B cell (primary cell): ENCODE data around the gene PPIL1. TPM values are rescaled to one million over a fixed set of nuclear protein-coding genes. Genes with fewer than 3 reads are reported as not detected.
"Not testable (repeated sequence)": the region's sequence is repeated elsewhere in the genome, so short reads cannot be mapped to it uniquely, and the experiment has no call there.

Source experiments
- ATAC-seq: fragments of 200-7000 bp; cut with Tn5 transposase; one replicate; pipeline ENCODE4 v1.10.0; 2021; ENCODE audit warnings: low read depth, mild to moderate bottlenecking, moderate number of reproducible peaks, moderate library complexity
- CTCF ChIA-PET: fragments of 350-600 bp; sonication (Branson Sonifier 250); formaldehyde crosslinking; loops from one replicate; lab custom pipeline; 2021; ENCODE audit warnings: antibody characterized with exemption, inconsistent platforms; lab: Charles Lee
- POLR2A ChIA-PET: fragments of 350-600 bp; sonication (Branson Sonifier 250); formaldehyde crosslinking; loops from one replicate; lab custom pipeline; 2021; ENCODE audit warnings: antibody characterized with exemption; lab: Charles Lee
- DNase-seq: peaks from one replicate; pipeline ENCODE4 v3.0.0; 2013
- H2AFZ ChIP-seq: 2 replicates; pipeline ENCODE4 v1.6.1; 2012; ENCODE audit warnings: mild to moderate bottlenecking, low read depth, low read length; ENCODE audit not compliant: insufficient read depth, poor library complexity, severe bottlenecking
- H3K27ac ChIP-seq, 2 donors: 1 replicate in 1 of 2; 2 replicates in 1 of 2; pipeline ENCODE4 v1.5.1; 2012 to 2013; ENCODE audit warnings: low read length in 2 of 2, mild to moderate bottlenecking in 2 of 2, moderate library complexity in 1 of 2
- H3K27me3 ChIP-seq, 4 experiments: fragments of 200-600 bp in 1 of 4; sonication (generic) in 1 of 4; replicated peaks in 1 of 4; 1 replicate in 2 of 4; 2 replicates in 2 of 4; pipeline versions ENCODE4 v1.6.1 to v1.7.0; 2013 to 2016; ENCODE audit warnings: low read length in 3 of 4, mild to moderate bottlenecking in 2 of 4, mixed read lengths in 1 of 4, moderate library complexity in 1 of 4; ENCODE audit not compliant: insufficient read depth in 4 of 4, control insufficient read depth in 3 of 4; ENCODE audit errors: control extremely low read depth in 1 of 4
- H3K36me3 ChIP-seq, 2 experiments: replicated peaks in 1 of 2; 1 replicate in 1 of 2; 2 replicates in 1 of 2; pipeline versions ENCODE4 v1.6.1 to v1.7.1; 2013; ENCODE audit warnings: low read length in 1 of 2; ENCODE audit not compliant: insufficient read depth in 2 of 2, control insufficient read depth in 1 of 2; ENCODE audit errors: control extremely low read depth in 1 of 2, extremely low read depth in 1 of 2
- H3K4me1 ChIP-seq, 2 donors: fragments of 200-600 bp in 1 of 2; sonication (generic) in 1 of 2; 1 replicate in 1 of 2; 2 replicates in 1 of 2; pipeline versions ENCODE4 v1.5.1 to v1.6.1; 2013 to 2017; ENCODE audit warnings: low read length in 2 of 2; ENCODE audit not compliant: control insufficient read depth in 2 of 2, insufficient read depth in 2 of 2
- H3K4me2 ChIP-seq: replicated peaks from 2 replicates; pipeline ENCODE3; 2012; ENCODE audit warnings: mild to moderate bottlenecking, low read depth, low read length; ENCODE audit not compliant: poor library complexity, severe bottlenecking
- H3K4me3 ChIP-seq, 5 experiments: fragments of 200-600 bp in 1 of 5; sonication (generic) in 1 of 5; 1 replicate in 3 of 5; 2 replicates in 2 of 5; pipeline versions ENCODE4 v1.5.1 to v1.7.0; 2011 to 2016; ENCODE audit warnings: low read length in 4 of 5, mild to moderate bottlenecking in 4 of 5, low read depth in 2 of 5, control low read depth in 1 of 5, moderate library complexity in 1 of 5; ENCODE audit not compliant: insufficient read depth in 1 of 5; ENCODE audit errors: control extremely low read depth in 1 of 5, extremely low read depth in 1 of 5
- H3K79me2 ChIP-seq: fragments of 200-600 bp; sonication (generic); one replicate; pipeline ENCODE4 v1.6.0; 2016; ENCODE audit warnings: low read length; ENCODE audit not compliant: control insufficient read depth, insufficient read depth
- H3K9ac ChIP-seq: fragments of 200-600 bp; sonication (generic); 2 replicates; pipeline ENCODE4 v1.6.1; 2017; ENCODE audit warnings: mild to moderate bottlenecking, low read length, moderate library complexity
- H3K9me3 ChIP-seq, 3 donors: one replicate each; pipeline versions ENCODE4 v1.6.1 to v1.7.1; 2013; ENCODE audit warnings: low read length in 2 of 3; ENCODE audit not compliant: control insufficient read depth in 2 of 3, insufficient read depth in 1 of 3; ENCODE audit errors: control extremely low read depth in 1 of 3
- H4K20me1 ChIP-seq: 2 replicates; pipeline ENCODE4 v1.6.0; 2012; ENCODE audit warnings: mild to moderate bottlenecking, low read length; ENCODE audit not compliant: insufficient read depth, control insufficient read depth, poor library complexity, severe bottlenecking
- H3K27ac Mint-ChIP-seq: one replicate; pipeline ENCODE4 v1.8.0; 2021; ENCODE audit warnings: mixed read lengths
- H3K27me3 Mint-ChIP-seq: one replicate; pipeline ENCODE4 v1.8.0; 2021; ENCODE audit warnings: mixed read lengths
- H3K4me1 Mint-ChIP-seq: one replicate; pipeline ENCODE4 v1.8.0; 2021; ENCODE audit warnings: mixed read lengths
- H3K4me3 Mint-ChIP-seq: one replicate; pipeline ENCODE4 v1.8.0; 2021; ENCODE audit warnings: mixed read lengths
- H3K9me3 Mint-ChIP-seq: one replicate; pipeline ENCODE4 v1.8.0; 2022; ENCODE audit warnings: mixed read lengths; ENCODE audit not compliant: insufficient read depth
- CTCF ChIP-seq: fragments of 200-600 bp; IDR thresholded peaks from one replicate; pipeline ENCODE4 v1.8.0; 2022; ENCODE audit warnings: antibody characterized with exemption, mild to moderate bottlenecking
- EZH2 ChIP-seq: IDR thresholded peaks from 2 replicates; pipeline ENCODE4 v1.6.1; 2012; ENCODE audit warnings: borderline replicate concordance, low read depth, mild to moderate bottlenecking, moderate library complexity, low read length; ENCODE audit not compliant: insufficient read depth, poor library complexity, severe bottlenecking
- WGBS: methylation state at CpG from one replicate; pipeline ENCODE4 v1.1.5; 2013; ENCODE audit warnings: missing lambda C conversion rate; ENCODE audit not compliant: insufficient coverage; 5-methylcytosine and 5-hydroxymethylcytosine counted together
- intact Hi-C: fragments of 100-400 bp; cut with micrococcal nuclease; formaldehyde crosslinking; loops from one replicate; pipeline ENCODE4 v1.10.0; 2022
- polyA plus RNA-seq: library from polyadenylated mRNA; depleted of rRNA; stranded (reverse); fragments of >200 nt; gene quantifications from 2 replicates; pipeline ENCODE4 v1.2.3, GENCODE V29; 2012
- total RNA-seq, 2 donors: library from RNA; stranded (reverse); fragments of 120-200 nt in 1 of 2; gene quantifications; 1 replicate in 1 of 2; 2 replicates in 1 of 2; pipeline versions ENCODE4 v1.2.3 to v1.2.4, GENCODE V29; 2013 to 2022

Gene PPIL1
- total and polyA plus RNA-seq, 2 donors (not counting 1 experiment from before 2014, with no cell fraction given) = 2.9 to 7.0 TPM

GRCh38 chr6:36893976-36894932 lies 19.7 kb upstream of the PPIL1 start:
- Histone ChIP-seq H3K9me3 (no peaks in the 10 kb centered on the region), H2AFZ (no peak overlapping the region), H3K4me2 (no peak overlapping the region), H3K4me1 (no peaks in the 10 kb centered on the region), H3K27ac (no peak overlapping the region), H3K79me2 (peaks cover 46% of the 10 kb centered on the region), H3K4me3 (no peak overlapping the region), H4K20me1 (peaks cover 10% of the 10 kb centered on the region), H3K36me3 (peaks cover 11 to 12% of the 10 kb centered on the region in 2 experiments), H3K27me3 (no peaks in the 10 kb centered on the region), H3K9ac (no peak overlapping the region)
- ATAC-seq (no peak), DNase-seq (no peak)
- TF ChIP-seq CTCF (no peak), EZH2 (no peak)
- Mint-ChIP-seq H3K4me1 (peaks cover 6% of the 10 kb centered on the region), H3K9me3 (no peaks in the 10 kb centered on the region), H3K27me3 (no peaks in the 10 kb centered on the region), H3K27ac (no peak overlapping the region), H3K4me3 (no peak overlapping the region)
- CTCF ChIA-PET = interaction anchor here (0.7 kb wide), 1 partner anchor 126 kb away, joined by 3 read pairs; no protein-coding TSS in a partner anchor
- POLR2A ChIA-PET = no interaction called here
- intact Hi-C loops = no loop called here
- 100% methylated on average over 4 of the region's 8 CpGs for WGBS

- peaks cover 8 to 10% of the 10 kb centered on the region in 2 experiments for H3K36me3 ChIP-seq
- intact Hi-C loops, H3K4me2 ChIP-seq, DNase-seq, H3K4me3 ChIP-seq, H3K27me3 ChIP-seq, H3K9me3 Mint-ChIP-seq, H3K9me3 ChIP-seq, H3K9ac ChIP-seq, H3K4me1 ChIP-seq, ATAC-seq, POLR2A ChIA-PET, H2AFZ ChIP-seq, H3K27ac Mint-ChIP-seq, H3K27ac ChIP-seq, H3K4me3 Mint-ChIP-seq, H3K27me3 Mint-ChIP-seq: not testable (repeated sequence)
- CTCF ChIA-PET = interaction anchor here (1.0 kb wide), 1 partner anchor 17 kb away, joined by 3 read pairs; the partner anchor contains the start of gene PPIL1
- H3K4me1 Mint-ChIP-seq = peaks cover 26% of the 10 kb centered on the region
- WGBS = no CpG with 5 or more reads among the region's 2 CpGs
- H4K20me1 ChIP-seq = peaks cover 10% of the 10 kb centered on the region
- H3K79me2 ChIP-seq = peaks cover 37% of the 10 kb centered on the region
Measured at GRCh38 chr6:36891153-36891552, 16.6 kb upstream of the PPIL1 start.
